GM12864 (cell line): ENCODE results near the gene UBAC2.

Source experiments
- DNase-seq: peaks from one replicate; pipeline ENCODE4 v3.0.0-alpha.2; 2011; ENCODE audit warnings: low read depth
- H3K4me3 ChIP-seq: 2 replicates; pipeline ENCODE4 v1.5.1; 2011; ENCODE audit warnings: mild to moderate bottlenecking, low read depth, low read length, control low read depth
- TF ChIP-seq, protein P1 (sequence below): IDR thresholded peaks from 2 replicates; pipeline ENCODE4 v1.5.1; 2011; ENCODE audit warnings: low read depth, mild to moderate bottlenecking, moderate library complexity, low read length, control low read depth, inconsistent platforms; ENCODE audit errors: missing control alignments

Gene UBAC2

DNA sequence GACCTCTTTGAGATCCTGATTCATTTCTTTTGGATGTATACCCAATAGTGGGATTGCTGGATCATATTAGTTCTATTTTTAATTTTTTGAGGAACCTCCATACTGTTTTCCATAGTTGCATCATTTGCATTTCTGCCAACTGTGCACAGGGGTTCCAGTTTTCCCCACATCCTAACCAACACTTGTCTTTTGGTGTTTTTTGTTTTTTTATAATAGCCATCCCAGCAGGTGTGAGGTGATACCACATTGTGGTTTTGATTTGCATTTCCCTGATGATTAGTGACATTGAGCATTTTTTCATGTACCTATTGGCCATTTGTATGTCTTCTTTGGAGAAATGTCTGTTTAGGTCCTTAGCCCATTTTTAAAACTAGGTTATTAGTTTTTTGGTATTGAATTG is 125.4 kb downstream of the UBAC2 start:
- no peak for DNase-seq
- H3K4me3 ChIP-seq = no peak overlapping the region
- TF ChIP-seq, protein P1, sequence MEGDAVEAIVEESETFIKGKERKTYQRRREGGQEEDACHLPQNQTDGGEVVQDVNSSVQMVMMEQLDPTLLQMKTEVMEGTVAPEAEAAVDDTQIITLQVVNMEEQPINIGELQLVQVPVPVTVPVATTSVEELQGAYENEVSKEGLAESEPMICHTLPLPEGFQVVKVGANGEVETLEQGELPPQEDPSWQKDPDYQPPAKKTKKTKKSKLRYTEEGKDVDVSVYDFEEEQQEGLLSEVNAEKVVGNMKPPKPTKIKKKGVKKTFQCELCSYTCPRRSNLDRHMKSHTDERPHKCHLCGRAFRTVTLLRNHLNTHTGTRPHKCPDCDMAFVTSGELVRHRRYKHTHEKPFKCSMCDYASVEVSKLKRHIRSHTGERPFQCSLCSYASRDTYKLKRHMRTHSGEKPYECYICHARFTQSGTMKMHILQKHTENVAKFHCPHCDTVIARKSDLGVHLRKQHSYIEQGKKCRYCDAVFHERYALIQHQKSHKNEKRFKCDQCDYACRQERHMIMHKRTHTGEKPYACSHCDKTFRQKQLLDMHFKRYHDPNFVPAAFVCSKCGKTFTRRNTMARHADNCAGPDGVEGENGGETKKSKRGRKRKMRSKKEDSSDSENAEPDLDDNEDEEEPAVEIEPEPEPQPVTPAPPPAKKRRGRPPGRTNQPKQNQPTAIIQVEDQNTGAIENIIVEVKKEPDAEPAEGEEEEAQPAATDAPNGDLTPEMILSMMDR = no peak

DNA sequence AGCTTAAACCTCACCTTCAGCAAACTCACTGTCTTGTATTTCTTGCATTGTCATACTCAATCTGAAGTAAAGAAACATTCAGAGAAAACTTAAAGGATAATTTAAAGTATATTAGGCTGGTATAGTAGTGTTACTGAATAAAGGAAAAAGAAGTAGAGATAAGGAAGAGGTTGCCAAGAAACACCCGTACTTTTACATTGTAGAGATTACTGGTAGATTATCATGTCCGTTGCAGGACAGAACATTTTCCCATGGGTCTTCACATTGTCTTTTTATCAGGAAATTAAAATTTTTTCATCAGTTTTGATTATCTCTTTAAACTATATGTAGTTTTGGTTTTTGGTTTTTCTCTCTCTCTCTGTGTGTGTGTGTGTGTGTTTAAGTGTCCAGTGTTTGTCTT is 126.5 kb downstream of the UBAC2 start:
- TF ChIP-seq, protein P1 = no peak
- DNase-seq = no peak
- H3K4me3 ChIP-seq = no peak overlapping the region

DNA sequence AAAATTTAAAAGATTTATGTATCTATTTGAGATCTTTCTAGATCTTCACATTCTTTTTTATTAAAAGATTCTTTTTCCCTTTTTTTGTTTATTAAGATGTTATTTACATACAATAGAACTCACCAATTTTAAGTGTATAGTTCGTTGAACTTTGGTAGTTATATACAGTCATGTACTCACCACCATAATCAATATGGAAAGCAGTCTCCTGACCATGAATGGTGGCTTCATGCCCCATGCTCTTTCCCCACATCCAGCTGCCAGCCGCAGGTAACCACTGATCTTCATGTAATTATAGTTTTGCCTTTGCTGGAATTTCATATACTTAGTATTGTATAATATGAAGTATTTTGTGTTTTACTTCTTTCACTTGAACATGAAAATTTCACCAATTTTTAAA is 127.1 kb downstream of the UBAC2 start:
- no peak for DNase-seq
- no peak overlapping the region for H3K4me3 ChIP-seq
- TF ChIP-seq, protein P1 = no peak

DNA sequence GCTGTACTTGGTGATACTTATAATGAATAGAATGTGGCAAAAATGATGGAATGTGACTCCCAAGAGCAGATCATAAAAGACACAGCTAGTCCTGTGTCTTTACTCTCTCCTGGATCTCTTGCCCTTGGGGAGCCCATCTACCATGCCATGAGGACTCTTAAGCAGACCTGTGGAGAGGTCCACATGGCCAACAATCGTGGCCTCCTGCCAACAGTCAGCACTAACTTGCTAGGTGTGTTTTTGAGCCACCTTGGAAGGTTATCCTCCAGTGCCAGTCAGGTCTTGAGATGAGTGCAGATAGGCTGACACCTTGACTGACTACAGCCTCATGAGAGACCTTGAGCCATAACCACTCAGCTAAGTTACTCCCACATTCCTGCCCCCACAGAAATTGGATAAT is 128.8 kb downstream of the UBAC2 start:
- TF ChIP-seq, protein P1 = no peak
- DNase-seq = no peak
- no peak overlapping the region for H3K4me3 ChIP-seq

DNA sequence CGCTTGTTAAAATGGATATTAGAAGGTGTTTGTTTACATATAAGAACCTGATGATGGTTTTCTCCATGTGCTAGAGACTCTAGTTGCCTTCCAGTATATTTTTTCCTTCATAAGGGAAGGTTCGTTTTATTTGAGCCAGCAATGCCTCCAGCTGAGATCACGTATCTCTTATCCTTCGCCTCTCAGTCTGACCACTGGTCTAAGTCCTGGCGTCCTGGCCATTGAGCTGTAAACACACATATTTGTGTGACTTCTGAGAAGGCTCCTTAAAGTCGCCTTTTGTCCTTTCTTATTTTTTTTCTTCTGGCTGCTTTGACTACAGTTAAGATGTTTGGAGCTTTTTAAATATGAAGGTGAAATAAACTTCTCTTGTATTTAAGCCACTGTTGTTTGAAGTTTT is 130.3 kb downstream of the UBAC2 start:
- TF ChIP-seq, protein P1 = no peak
- H3K4me3 ChIP-seq = no peak overlapping the region
- DNase-seq = no peak

DNA sequence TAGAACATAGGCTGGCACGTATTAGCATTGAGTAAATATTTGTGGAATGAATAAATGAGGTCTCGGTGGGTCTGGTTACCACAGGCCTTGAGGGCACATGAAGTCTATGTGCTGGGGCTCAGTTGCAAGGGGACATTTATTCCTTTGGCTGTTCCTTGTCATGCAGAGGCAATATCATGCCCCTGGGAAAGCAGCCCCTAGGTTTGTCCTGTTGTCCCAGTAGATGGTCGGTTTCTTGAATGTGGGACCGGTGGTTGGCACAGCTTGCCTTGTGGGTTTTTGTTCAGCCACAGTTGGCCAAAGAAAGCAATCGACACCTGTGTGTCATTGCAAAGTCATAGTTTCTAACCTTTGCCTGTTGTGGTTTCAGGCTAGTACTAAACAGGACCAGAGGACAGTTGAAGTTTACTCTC is 131.2 kb downstream of the UBAC2 start:
- TF ChIP-seq, protein P1 = no peak
- no peak for DNase-seq
- no peak overlapping the region for H3K4me3 ChIP-seq

DNA sequence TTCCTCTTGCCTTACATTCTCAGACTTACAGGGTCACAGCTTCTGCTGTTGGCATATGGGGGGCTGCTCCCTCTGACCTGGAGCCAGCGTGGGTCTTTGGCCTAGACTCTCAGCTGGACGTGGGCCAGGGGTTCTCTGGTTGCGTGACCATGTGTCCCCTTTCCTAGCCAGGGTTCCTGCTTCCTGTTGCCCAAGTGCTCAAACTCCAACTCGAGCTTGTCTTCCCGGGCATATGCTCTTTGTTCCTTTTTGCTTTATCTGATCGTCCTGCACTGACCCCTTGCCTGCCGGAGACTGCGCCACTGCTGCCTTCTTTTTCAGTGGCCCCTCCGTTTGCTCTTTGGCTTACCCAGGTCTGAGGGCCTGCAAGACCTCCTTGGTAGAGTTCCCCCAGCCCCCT is 131.8 kb downstream of the UBAC2 start:
- no peak overlapping the region for H3K4me3 ChIP-seq
- TF ChIP-seq, protein P1 = no peak
- no peak for DNase-seq
